DOHH2 (cell line): ENCODE measurements around the gene SLC7A14.

Experiments used
- EZH2phosphoT487 ChIP-seq: fragments of 200-600 bp; sonication (generic); IDR thresholded peaks from 2 replicates; pipeline ENCODE4 v1.6.1; 2017; ENCODE audit warnings: borderline replicate concordance, mild to moderate bottlenecking, antibody characterized with exemption, low read length, moderate library complexity, mixed read lengths
- TF ChIP-seq, protein P1 (sequence below): fragments of 200-600 bp; sonication (generic); IDR thresholded peaks from one replicate; pipeline ENCODE4 v1.5.1; 2014; ENCODE audit warnings: antibody characterized with exemption, mild to moderate bottlenecking, low read depth, low read length; ENCODE audit not compliant: poor library complexity, severe bottlenecking

DNA sequence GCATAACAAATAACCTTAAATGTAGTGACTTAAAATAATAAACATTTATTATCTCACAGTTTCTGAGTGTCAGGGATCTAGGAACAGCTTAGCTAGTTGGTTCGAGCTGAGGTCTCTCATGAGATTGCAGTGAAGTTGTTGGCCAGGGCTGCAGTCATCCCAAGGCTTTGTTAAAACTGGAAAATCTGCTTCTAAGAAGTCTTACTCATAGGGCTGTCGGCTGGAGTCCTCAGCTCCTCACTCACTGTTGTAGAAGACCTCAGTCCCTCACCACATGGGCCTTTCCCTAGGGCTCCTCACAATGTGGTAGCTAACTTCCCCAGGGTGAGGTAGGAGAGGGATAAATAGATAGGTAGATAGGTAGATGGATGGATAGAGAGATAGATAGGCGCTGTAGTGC lies 20.8 kb upstream of the SLC7A14 start:
- TF ChIP-seq, protein P1, sequence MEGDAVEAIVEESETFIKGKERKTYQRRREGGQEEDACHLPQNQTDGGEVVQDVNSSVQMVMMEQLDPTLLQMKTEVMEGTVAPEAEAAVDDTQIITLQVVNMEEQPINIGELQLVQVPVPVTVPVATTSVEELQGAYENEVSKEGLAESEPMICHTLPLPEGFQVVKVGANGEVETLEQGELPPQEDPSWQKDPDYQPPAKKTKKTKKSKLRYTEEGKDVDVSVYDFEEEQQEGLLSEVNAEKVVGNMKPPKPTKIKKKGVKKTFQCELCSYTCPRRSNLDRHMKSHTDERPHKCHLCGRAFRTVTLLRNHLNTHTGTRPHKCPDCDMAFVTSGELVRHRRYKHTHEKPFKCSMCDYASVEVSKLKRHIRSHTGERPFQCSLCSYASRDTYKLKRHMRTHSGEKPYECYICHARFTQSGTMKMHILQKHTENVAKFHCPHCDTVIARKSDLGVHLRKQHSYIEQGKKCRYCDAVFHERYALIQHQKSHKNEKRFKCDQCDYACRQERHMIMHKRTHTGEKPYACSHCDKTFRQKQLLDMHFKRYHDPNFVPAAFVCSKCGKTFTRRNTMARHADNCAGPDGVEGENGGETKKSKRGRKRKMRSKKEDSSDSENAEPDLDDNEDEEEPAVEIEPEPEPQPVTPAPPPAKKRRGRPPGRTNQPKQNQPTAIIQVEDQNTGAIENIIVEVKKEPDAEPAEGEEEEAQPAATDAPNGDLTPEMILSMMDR, result no peak
- no peak for TF ChIP-seq EZH2phosphoT487
